NCI-H2227 treated with DMSO at 0.1 percent for 48 hours (cell line): ENCODE measurements around the gene INTS1.

Experiments used
- DNase-seq: peaks from one replicate; lab custom pipeline; 2025; lab: John Stamatoyannopoulos, UW

Gene INTS1

DNA sequence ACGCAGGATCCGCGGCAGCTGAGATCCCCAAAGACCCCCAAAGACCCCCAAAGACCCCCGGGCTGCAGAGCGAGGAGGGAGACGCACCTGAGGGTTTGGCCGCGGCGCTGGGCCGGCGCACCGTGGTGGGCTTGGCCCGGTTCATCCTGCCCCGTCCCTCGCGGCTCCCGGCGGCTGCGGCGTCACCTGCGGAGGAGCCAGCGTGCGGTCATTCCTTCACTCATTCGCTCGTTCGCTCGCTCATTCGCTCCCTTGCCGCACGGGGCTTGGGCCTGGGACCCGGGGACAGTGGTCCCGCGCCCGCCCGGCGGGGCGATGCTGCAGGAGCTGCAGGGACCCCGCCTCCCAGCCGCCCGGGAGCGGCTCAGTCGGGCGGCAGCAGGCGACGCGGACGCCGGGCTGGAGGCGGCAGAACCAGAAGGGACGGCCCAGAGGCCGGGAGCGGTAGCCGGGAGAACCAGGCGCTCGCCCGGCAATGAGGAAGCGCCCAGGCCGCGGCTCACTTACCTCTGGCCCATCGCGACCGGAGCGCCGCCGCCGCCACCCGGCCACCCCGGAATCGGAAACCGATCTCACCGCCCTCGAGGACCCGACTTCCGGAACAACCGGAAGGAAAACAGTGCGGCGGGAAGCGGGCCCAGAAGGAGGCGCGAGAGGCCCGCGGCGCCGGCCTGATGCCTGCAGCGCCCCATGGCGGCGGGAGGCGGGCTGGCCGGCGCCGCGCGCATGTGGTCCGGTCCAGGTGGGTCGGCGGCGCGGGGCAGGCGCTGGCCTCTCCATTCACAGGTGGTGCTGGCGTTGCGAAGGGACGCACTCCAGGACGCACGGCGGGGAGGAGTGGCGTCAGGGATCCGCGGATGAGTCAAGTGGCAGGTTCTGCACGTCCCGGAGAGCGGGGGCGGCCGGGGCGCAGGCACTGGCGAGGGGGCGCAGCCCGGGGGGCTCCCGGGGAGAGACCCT is at the start of gene INTS1:
Gene INTS1 (minus strand): TSS at position 574 of the 960 bp plus-strand sequence. CDS start 429 bp downstream, at position 145.
- peak; percentile 77 for DNase-seq

GRCh38 chr7:1553512-1554210 is 49.5 kb upstream of the INTS1 start:
- no peak for DNase-seq

GRCh38 chr7:1552200-1552599 is 48.0 kb upstream of the INTS1 start:
- no peak for DNase-seq

DNA sequence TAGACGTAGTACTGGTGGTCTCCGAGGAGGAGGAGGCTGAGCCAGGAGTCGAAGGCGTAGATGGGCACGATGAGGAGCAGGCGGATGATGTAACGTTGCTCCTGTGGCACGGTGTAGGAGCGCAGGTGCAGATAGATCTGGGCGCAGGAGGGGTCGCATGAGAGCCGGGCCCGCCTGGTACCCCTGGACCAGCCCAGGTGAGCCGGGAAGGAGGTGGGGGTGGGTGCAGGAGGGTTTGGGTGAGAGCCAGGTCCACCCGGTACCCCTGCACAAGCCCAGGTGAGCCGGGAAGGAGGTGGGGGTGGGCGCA is 46.6 kb upstream of the INTS1 start:
- DNase-seq, result no peak

DNA sequence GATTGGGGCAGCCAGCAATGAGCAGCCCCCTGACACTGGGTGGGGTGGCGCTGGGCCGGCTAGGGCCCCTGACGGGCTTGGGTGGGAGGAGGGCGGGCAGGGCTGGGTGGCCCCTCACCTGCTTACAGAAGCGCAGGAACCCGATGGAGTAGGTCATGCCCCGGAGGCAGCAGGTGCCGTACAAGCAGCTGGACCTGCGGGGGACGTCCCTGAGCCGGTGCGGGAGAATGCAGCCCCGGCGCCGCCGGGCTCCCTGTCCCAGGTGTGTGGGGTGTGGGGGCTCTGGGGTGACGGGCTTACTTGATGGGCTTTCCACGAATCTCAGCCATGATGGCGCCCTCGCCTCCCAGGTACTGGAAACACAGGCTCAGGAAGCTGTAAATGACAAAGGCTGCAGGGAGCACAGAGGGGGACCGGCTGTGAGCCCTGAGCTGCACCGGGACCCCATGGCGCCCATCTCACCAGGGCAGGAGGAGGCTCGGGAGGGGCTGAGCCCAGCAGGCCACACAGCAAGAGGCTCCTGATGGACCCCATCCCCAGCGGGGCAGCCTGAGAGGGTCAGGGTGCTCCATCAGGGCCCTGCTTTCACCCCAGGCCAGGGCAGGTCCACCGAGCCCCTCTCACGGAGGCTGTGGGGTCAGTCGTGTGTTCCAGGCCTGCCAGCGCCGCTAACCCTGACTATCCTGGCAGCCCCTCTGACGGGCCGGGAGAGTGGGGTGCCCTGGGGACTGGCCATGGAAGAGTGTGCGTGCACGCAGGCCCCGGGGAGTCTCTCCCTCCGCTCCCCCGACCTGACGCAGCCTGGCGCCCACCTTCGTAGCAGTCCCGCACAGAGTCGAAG is 46.0 kb upstream of the INTS1 start:
- no peak for DNase-seq

GRCh38 chr7:1549357-1550004 is 45.3 kb upstream of the INTS1 start:
- DNase-seq, result no peak

GRCh38 chr7:1548944-1549343 is 44.8 kb upstream of the INTS1 start:
- no peak for DNase-seq

DNA sequence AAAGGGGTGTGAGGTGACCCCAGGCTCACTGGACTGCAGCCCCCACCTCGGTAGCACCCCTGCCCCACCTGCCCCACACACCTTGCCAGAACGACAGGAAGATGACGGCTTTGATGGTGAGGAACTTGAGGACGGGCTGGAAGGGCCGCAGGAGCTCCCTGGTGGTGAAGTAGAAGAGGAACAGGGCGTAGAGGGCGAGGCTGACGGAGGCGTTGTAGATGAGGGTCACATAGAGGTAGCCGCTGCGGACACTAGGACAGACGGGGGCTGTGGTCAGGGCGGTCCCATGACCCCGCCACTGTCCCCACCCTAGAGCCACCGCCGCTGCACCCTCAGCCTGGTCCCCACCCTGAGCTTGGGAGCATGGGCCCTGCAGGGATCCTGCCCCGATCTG is 44.2 kb upstream of the INTS1 start:
- DNase-seq, result no peak

- no peak for DNase-seq
These were observed 43.7 kb upstream of the INTS1 start for GRCh38 chr7:1547777-1548437.

- DNase-seq, result no peak
These were observed 43.0 kb upstream of the INTS1 start for GRCh38 chr7:1546909-1547776.

DNA sequence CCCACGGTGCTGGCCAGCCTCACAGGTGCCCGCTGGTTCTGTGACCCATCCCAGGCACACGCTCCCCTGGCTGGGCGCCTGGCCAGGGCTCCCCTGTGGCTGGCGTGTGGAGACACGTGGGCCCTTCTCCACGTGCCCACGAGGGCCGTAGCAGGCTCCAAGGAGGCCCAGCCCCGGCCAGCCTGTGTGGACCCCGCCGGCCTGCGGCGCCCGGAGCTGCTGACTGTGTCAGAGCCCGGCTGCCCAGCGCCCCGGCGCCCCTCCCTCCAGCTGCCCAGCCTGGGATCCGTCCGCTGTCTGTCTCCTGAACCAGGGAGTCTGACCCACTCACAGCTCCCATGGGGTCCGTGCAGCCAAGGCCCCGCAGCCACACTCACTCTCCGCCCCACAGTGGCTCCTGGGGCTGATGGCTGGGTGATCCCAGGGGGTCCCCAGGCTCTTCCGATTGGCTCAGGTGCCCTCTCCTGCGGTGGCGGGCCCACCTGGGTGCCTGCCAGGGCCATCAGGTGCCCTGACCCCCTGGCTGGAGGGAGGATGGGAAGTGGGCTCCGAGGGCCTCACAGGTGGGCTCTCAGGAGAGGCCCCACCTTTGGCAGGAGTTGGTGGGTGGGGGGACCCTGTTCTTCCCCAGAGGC is 42.2 kb upstream of the INTS1 start:
- no peak for DNase-seq

DNA sequence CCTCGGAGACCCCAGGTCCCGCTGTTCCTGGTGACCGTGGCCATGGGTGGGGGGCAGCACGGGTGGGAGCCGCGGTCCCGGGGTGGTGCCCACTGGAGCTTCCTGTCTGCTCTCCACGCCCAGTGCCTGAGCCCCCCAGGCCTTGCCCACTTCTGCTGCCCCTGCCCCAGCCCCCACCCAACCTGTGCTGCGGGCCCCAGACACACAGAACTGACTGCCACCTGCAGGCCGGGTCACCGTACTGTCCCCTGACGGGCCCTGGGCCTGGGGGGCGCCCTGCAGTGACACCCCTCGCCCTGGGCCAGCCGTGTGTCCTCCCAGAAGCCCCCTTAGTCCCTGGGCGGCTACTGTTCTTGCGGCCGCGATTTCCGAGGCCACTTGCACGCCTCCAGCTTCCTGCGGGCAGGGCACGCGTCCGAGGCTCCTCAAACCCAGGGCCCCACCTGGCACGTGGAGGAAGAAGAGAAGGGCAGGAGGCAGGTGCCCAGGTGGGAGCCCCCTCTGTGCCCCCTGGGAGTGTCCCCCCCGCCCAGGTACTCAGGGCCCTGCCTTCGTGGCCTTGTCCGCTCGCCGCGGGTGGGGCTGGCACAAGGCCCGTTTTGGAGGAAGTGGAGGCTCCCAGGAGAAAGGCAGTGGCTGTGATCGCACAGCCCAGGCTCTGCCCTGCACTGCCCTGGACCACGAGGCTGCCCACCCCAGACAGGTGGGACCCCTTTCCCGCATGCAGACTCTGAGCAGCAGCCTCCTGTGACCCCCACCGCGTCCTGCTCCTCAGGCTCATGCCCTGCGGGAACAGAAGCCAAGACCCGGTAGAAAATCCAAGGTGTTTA is 41.4 kb upstream of the INTS1 start:
- DNase-seq, result no peak

- DNase-seq, result no peak
These were observed 40.8 kb upstream of the INTS1 start for GRCh38 chr7:1544896-1545416.

- no peak for DNase-seq
These were observed 40.1 kb upstream of the INTS1 start for GRCh38 chr7:1544178-1544895.

DNA sequence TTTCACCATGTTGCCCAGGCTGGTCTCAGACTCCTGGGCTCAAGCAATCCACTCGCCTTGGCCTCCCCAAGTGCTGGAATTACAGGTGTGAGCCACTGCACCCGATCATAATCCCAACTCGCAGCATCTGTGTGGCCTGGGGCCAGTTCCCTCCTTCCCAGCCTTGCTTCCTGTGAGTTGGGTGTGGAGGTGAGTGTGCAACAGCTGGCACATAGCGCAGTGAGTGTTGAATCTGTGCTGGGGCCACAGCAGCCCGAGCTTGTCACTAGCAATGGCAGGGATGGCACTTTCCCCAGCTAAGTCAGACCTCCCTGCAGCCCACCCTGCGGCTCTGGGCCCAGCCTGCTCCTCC is 39.6 kb upstream of the INTS1 start:
- no peak for DNase-seq

DNA sequence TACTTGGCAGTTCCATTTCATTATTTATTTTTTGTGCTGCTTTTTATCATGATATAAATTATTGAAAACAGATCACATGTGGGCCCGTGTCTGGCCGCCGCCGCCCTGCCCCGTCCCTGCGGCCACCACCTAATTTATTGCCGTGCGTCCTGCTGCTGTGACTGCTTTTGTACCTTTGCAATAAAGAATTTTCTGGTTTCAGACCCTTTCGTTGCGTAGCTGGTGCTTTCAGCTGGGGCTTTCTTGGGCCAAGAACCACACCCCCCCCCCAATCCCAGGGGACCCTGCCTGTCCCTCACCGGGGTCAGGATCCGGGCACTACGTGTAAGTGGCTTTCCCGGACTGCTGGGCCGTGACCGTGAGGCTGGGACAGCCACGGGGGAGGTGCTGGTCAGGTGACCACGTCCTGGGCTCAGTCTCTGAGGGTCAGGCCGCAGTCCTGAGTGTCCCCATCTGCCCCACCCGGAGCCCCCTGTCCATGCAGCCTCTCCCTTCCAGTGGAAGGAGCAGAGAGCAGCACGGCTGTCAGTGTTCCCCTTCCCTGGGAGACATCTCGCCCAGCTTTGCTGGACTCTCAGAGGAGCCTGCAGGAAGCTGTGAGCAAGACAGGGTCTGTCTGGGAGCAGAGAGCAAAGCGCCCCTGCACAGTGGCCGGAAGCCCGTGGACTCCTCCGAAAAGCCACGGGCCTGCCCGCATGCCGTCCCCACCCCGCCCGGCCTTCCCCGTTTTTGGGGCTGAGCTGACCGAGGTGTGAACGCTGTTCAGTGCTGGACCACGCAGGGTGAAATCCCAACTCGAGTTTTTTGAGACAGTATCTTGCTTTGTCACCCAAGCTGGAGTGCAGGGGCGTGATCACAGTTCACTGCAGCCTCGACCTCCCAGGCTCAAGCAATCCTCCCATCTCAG is 38.9 kb upstream of the INTS1 start:
- DNase-seq, result no peak

- no peak for DNase-seq
These were observed 38.1 kb upstream of the INTS1 start for GRCh38 chr7:1542329-1542728.
